ENCODE measurements around the gene CERS3. TPM values are rescaled to one million over a fixed set of nuclear protein-coding genes. Genes with fewer than 3 reads are reported as not detected.

Gene CERS3
- polyA plus RNA-seq, 1 of the 3 experiments (the other 2 are of a cell fraction), result not detected

DNA sequence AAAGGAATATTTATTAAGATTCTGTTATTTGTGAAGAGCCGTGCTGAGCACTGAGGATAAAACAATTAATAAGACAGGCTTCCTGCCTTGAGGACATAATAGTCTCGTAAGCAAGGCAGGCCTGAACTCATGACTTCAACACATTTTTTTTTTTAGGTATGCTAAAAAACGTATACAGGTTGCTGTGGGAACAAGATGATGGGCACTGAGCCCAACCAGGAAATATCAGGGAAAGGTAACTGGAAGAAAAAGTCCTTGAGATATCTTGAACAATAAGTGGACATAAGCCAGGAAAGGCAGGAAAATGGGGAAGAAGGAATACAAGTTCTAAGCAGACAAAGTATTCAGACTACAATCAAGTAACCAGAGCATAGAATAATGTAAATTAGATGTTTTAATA lies 26.1 kb downstream of the CERS3 start (continued):
- TF ChIP-seq POLR2AphosphoS5 (IDR thresholded peaks at IDR 0.05; ENCODE audit: low read depth, low read length) (no peak), EZH2phosphoT487 (IDR thresholded peaks at IDR 0.05; ENCODE audit: borderline replicate concordance, low read depth) (no peak)
- TF ChIP-seq, protein P1, sequence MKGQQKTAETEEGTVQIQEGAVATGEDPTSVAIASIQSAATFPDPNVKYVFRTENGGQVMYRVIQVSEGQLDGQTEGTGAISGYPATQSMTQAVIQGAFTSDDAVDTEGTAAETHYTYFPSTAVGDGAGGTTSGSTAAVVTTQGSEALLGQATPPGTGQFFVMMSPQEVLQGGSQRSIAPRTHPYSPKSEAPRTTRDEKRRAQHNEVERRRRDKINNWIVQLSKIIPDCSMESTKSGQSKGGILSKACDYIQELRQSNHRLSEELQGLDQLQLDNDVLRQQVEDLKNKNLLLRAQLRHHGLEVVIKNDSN (IDR thresholded peaks at IDR 0.05; ENCODE audit: borderline replicate concordance, low read depth), result no peak

DNA sequence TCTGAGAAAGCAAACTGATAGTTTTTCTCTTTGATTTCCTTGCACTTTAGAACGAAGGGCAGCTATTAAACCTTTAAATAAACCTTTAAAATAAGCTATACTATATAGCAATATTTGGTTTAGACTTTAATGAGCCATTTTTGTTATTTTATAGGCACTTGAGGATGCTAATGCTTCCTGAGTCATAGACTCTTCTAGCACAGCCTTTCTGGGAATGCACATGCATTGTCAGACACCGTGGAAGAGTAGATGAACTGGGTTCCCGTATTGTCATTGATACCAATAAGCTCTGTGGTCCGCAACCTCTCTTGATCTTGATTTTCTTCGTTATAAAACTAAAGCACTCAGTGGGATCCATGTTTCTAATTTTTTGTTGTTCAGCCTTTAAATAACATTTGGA lies 27.6 kb downstream of the CERS3 start:
- Histone ChIP-seq H3K27ac (ENCODE audit: low read depth in 2 of 2, low read length in 1 of 2) (no peak overlapping the region), H4K20me1 (ENCODE audit: insufficient read depth) (no peaks in the 10 kb centered on the region), H3K9me2 (no peaks in the 10 kb centered on the region), H2AFZ (ENCODE audit: low read depth) (no peak overlapping the region), H3K4me2 (no peak overlapping the region), H3K9ac (no peak overlapping the region), H3K36me3 (replicated peaks in 1 of 2; ENCODE audit: control insufficient read depth in 1 of 2, insufficient read depth in 2 of 2, low read length in 1 of 2) (no peaks in the 10 kb centered on the region), H3K4me3 (ENCODE audit: low read depth in 2 of 2, low read length in 1 of 2) (no peak overlapping the region), H3K9me3 (no peaks in the 10 kb centered on the region), H3K79me2 (ENCODE audit: insufficient read depth) (no peaks in the 10 kb centered on the region), H3K27me3 (ENCODE audit: insufficient read depth) (no peaks in the 10 kb centered on the region), H3F3A (replicated peaks; ENCODE audit: insufficient read depth) (no peaks in the 10 kb centered on the region), H3K4me1 (ENCODE audit: control insufficient read depth in 1 of 2, insufficient read depth in 2 of 2, low read depth in 1 of 2, low read length in 1 of 2) (no peaks in the 10 kb centered on the region)
- ChIA-PET CTCF (interaction anchor here (0.7 kb wide), 1 partner anchor 149 kb away, joined by 3 read pairs; no protein-coding TSS in a partner anchor), POLR2A (no interaction called here)
- no peak for DNase-seq
- WGBS (ENCODE audit: low lambda C conversion rate), result 11% methylated on average over 5 of the region's 5 CpGs
- no peak for TF ChIP-seq RXRA (IDR thresholded peaks at IDR 0.05; ENCODE audit: borderline replicate concordance, low read depth)
- TF ChIP-seq MXI1 (IDR thresholded peaks at IDR 0.05; ENCODE audit: low read depth, low read length), result no peak
- no peak for TF ChIP-seq TEAD4 (IDR thresholded peaks at IDR 0.05; ENCODE audit: borderline replicate concordance, insufficient read depth)
- no peak for TF ChIP-seq GATA2 (CRISPR knock-in tag; IDR thresholded peaks at IDR 0.05)
- no peak for TF ChIP-seq RFX5 (IDR thresholded peaks at IDR 0.05; ENCODE audit: low read length)
- no peak for TF ChIP-seq FOXM1 (IDR thresholded peaks at IDR 0.05; ENCODE audit: low read depth)
- TF ChIP-seq, protein P2, sequence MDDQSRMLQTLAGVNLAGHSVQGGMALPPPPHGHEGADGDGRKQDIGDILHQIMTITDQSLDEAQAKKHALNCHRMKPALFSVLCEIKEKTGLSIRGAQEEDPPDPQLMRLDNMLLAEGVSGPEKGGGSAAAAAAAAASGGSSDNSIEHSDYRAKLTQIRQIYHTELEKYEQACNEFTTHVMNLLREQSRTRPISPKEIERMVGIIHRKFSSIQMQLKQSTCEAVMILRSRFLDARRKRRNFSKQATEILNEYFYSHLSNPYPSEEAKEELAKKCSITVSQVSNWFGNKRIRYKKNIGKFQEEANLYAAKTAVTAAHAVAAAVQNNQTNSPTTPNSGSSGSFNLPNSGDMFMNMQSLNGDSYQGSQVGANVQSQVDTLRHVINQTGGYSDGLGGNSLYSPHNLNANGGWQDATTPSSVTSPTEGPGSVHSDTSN (IDR thresholded peaks at IDR 0.05), result no peak
- TF ChIP-seq RAD21 (IDR thresholded peaks at IDR 0.05; ENCODE audit: low read length), result no peak
- TF ChIP-seq ELF1 (IDR thresholded peaks at IDR 0.05), result no peak
- TF ChIP-seq SMC3 (IDR thresholded peaks at IDR 0.05; ENCODE audit: low read depth, low read length), result no peak
- no peak for TF ChIP-seq SIN3A (IDR thresholded peaks at IDR 0.05; ENCODE audit: borderline replicate concordance, low read depth, low read length)
- no peak for TF ChIP-seq EZH2phosphoT487 (IDR thresholded peaks at IDR 0.05; ENCODE audit: borderline replicate concordance, low read depth)
- TF ChIP-seq MEF2A (IDR thresholded peaks at IDR 0.05; ENCODE audit: borderline replicate concordance, low read depth), result no peak
- TF ChIP-seq TAF1 (IDR thresholded peaks at IDR 0.05; ENCODE audit: borderline replicate concordance, low read depth, low read length), result no peak
- TF ChIP-seq JUND (IDR thresholded peaks at IDR 0.05), result no peak
- TF ChIP-seq MAX (IDR thresholded peaks at IDR 0.05; ENCODE audit: low read depth), result no peak
- TF ChIP-seq YY1 (IDR thresholded peaks at IDR 0.05; ENCODE audit: low read depth), result no peak
- no peak for TF ChIP-seq EP300 (IDR thresholded peaks at IDR 0.05; ENCODE audit: borderline replicate concordance in 1 of 2, low read depth in 1 of 2, low read length in 1 of 2)
